HG03135 (cell line): Measurements from ENCODE around the gene PGLYRP4.
"Not testable (repeated sequence)": the region's sequence is repeated elsewhere in the genome, so short reads cannot be mapped to it uniquely, and the experiment has no call there.

Source experiments
- ATAC-seq: cut with Tn5 transposase; IDR thresholded peaks from one replicate; pipeline ENCODE4 v1.9.1; 2021; ENCODE audit warnings: mild to moderate bottlenecking, moderate library complexity; ENCODE audit not compliant: unreplicated experiment

Gene PGLYRP4

GRCh38 chr1:153357076-153357852 lies 8.6 kb upstream of the PGLYRP4 start:
- no peak for ATAC-seq

- no peak for ATAC-seq
These were observed 7.9 kb upstream of the PGLYRP4 start for GRCh38 chr1:153356392-153357075.

- ATAC-seq = no peak
These were observed 6.9 kb upstream of the PGLYRP4 start for GRCh38 chr1:153355445-153356071.

GRCh38 chr1:153354515-153355193 lies 6.0 kb upstream of the PGLYRP4 start:
- no peak for ATAC-seq

- no peak for ATAC-seq
These were observed 4.7 kb upstream of the PGLYRP4 start for GRCh38 chr1:153353226-153353947.

GRCh38 chr1:153352523-153352922 lies 3.9 kb upstream of the PGLYRP4 start:
- no peak for ATAC-seq

GRCh38 chr1:153350321-153350957 lies 1.8 kb upstream of the PGLYRP4 start:
- no peak for ATAC-seq

GRCh38 chr1:153349363-153350320 lies 1.0 kb upstream of the PGLYRP4 start:
- no peak for ATAC-seq

GRCh38 chr1:153347856-153348255 lies 785 bp downstream of the PGLYRP4 start:
- ATAC-seq = no peak

- not testable (repeated sequence) for ATAC-seq
These were observed 1.6 kb downstream of the PGLYRP4 start for GRCh38 chr1:153347049-153347448.

- ATAC-seq = no peak
These were observed 2.4 kb downstream of the PGLYRP4 start for GRCh38 chr1:153346077-153346723.

GRCh38 chr1:153345187-153346076 lies 3.2 kb downstream of the PGLYRP4 start:
- ATAC-seq = no peak

- ATAC-seq = no peak
These were observed 4.0 kb downstream of the PGLYRP4 start for GRCh38 chr1:153344718-153345025.

- no peak for ATAC-seq
These were observed 4.6 kb downstream of the PGLYRP4 start for GRCh38 chr1:153343811-153344717.

GRCh38 chr1:153343040-153343681 lies 5.5 kb downstream of the PGLYRP4 start:
- no peak for ATAC-seq

- no peak for ATAC-seq
These were observed 6.5 kb downstream of the PGLYRP4 start for GRCh38 chr1:153342178-153342577.
